ENCODE results near the gene FLNB. TPM values are rescaled to one million over a fixed set of nuclear protein-coding genes. Genes with fewer than 3 reads are reported as not detected.
A peak's percentile ranks its signal among the peaks of the same experiment; 100 is the strongest.

The FLNB gene
- total RNA-seq, 2 donors from 2014 or later, result 331 to 408 TPM

DNA sequence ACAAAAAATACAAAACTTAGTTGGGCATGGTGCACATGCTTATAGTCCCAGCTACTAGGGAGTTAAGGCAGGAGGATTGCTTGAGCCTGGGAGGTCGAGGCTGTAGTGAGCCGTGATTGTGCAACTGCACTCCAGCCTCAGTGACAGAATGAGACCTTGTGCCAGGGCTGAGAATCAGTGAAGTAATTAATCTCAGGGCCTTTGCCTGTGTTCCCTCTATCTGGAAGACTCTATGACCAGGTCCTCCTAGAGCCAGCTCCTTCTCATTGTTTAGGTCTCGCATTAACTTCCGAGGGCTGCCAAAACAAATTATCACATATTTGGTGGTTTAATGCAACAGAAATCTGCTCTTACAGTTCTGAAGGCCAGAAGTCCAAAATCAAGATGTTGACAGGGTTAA lies 41.4 kb upstream of the FLNB start:
- no peak overlapping the region for H3K27ac ChIP-seq

GRCh38 chr3:57967590-57967989 lies 40.6 kb upstream of the FLNB start:
- TF ChIP-seq POLR2A (IDR thresholded peaks at IDR 0.05) (no peak), POLR2AphosphoS5 (IDR thresholded peaks at IDR 0.05) (no peak)
- TF ChIP-seq, protein P1, sequence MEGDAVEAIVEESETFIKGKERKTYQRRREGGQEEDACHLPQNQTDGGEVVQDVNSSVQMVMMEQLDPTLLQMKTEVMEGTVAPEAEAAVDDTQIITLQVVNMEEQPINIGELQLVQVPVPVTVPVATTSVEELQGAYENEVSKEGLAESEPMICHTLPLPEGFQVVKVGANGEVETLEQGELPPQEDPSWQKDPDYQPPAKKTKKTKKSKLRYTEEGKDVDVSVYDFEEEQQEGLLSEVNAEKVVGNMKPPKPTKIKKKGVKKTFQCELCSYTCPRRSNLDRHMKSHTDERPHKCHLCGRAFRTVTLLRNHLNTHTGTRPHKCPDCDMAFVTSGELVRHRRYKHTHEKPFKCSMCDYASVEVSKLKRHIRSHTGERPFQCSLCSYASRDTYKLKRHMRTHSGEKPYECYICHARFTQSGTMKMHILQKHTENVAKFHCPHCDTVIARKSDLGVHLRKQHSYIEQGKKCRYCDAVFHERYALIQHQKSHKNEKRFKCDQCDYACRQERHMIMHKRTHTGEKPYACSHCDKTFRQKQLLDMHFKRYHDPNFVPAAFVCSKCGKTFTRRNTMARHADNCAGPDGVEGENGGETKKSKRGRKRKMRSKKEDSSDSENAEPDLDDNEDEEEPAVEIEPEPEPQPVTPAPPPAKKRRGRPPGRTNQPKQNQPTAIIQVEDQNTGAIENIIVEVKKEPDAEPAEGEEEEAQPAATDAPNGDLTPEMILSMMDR (IDR thresholded peaks at IDR 0.05), result no peak
- 59% methylated on average over 9 of the region's 9 CpGs for WGBS
- no peaks in the 10 kb centered on the region for H3K9me3 ChIP-seq
- no peak overlapping the region for H3K27ac ChIP-seq
- no peak for DNase-seq (ENCODE audit: low spot score)
- H3K4me1 ChIP-seq (replicated peaks), result peaks cover 6% of the 10 kb centered on the region
- no peak overlapping the region for H3K4me3 ChIP-seq
- no peaks in the 10 kb centered on the region for H3K36me3 ChIP-seq
- H3K27me3 ChIP-seq (replicated peaks; ENCODE audit: insufficient read depth), result no peaks in the 10 kb centered on the region
- intact Hi-C loops (cut with DNase I), result no loop called here

More for the DNA sequence above, 41.4 kb upstream of the FLNB start:
- no peak for TF ChIP-seq POLR2AphosphoS5 (IDR thresholded peaks at IDR 0.05)
- intact Hi-C loops (cut with DNase I), result no loop called here
- Histone ChIP-seq H3K36me3 (no peaks in the 10 kb centered on the region), H3K4me1 (replicated peaks) (peaks cover 2% of the 10 kb centered on the region), H3K4me3 (no peak overlapping the region), H3K27me3 (replicated peaks; ENCODE audit: insufficient read depth) (no peaks in the 10 kb centered on the region), H3K9me3 (no peaks in the 10 kb centered on the region)
- no peak for DNase-seq (ENCODE audit: low spot score)
- 31% methylated on average over 4 of the region's 4 CpGs for WGBS

- intact Hi-C loops (cut with DNase I), result no loop called here
- WGBS, result 90% methylated on average over 5 of the region's 5 CpGs
Observed at GRCh38 chr3:57968501-57968900, 39.7 kb upstream of the FLNB start.

DNA sequence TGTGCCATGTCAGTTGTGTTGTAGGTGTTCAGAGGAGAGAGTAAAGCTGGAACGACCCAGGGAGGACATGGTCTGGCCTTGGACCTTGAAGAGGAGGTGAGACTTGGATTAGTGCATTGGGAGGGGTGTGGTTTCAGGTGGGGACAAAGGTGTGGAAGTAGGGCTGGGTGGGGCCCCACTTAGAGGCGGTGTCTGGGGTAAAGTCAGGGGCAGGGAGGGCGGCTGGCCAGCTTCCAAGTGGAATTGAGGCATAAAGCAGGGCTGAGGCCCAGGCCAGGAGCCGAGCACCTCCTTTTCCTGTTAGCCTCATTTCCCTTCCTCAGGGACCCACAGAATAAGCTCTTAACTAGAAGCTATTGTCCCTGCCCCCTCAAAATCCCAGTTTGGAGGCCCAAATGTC lies 36.2 kb upstream of the FLNB start:
- H3K4me1 ChIP-seq (replicated peaks), result peaks cover 6% of the 10 kb centered on the region
- peak overlapping the region; percentile 77 to 89 for H3K27ac ChIP-seq
- peak overlapping the region in 1 of 2 donors; percentile 25 for H3K4me3 ChIP-seq
- DNase-seq (ENCODE audit: low spot score), result peak; percentile 31
- H3K9me3 ChIP-seq, result no peaks in the 10 kb centered on the region
- TF ChIP-seq POLR2AphosphoS5 (IDR thresholded peaks at IDR 0.05), result no peak
- TF ChIP-seq, protein P1 (IDR thresholded peaks at IDR 0.05), result no peak
- TF ChIP-seq POLR2A (IDR thresholded peaks at IDR 0.05), result no peak
- intact Hi-C loops (cut with DNase I), result no loop called here
- 32% methylated on average over 4 of the region's 4 CpGs for whole genome bisulfite sequencing
- H3K27me3 ChIP-seq (replicated peaks; ENCODE audit: insufficient read depth), result no peaks in the 10 kb centered on the region
- H3K36me3 ChIP-seq, result no peaks in the 10 kb centered on the region

More at GRCh38 chr3:57968501-57968900, 39.7 kb upstream of the FLNB start:
- DNase-seq (ENCODE audit: low spot score), result no peak
- Histone ChIP-seq H3K27me3 (replicated peaks; ENCODE audit: insufficient read depth) (no peaks in the 10 kb centered on the region), H3K27ac (no peak overlapping the region), H3K36me3 (no peaks in the 10 kb centered on the region), H3K9me3 (no peaks in the 10 kb centered on the region), H3K4me1 (replicated peaks) (peaks cover 6% of the 10 kb centered on the region), H3K4me3 (no peak overlapping the region)
- TF ChIP-seq POLR2A (IDR thresholded peaks at IDR 0.05) (no peak), POLR2AphosphoS5 (IDR thresholded peaks at IDR 0.05) (no peak)
- TF ChIP-seq, protein P1 (IDR thresholded peaks at IDR 0.05), result no peak

- WGBS, result 17% methylated on average over 9 of the region's 9 CpGs
- peak overlapping the region; percentile 77 to 89 for H3K27ac ChIP-seq
- intact Hi-C loops (cut with DNase I), result no loop called here
Observed at GRCh38 chr3:57972531-57973111, 35.6 kb upstream of the FLNB start.

More at GRCh38 chr3:57972531-57973111, 35.6 kb upstream of the FLNB start:
- Histone ChIP-seq H3K9me3 (no peaks in the 10 kb centered on the region), H3K4me1 (replicated peaks) (peaks cover 6% of the 10 kb centered on the region), H3K4me3 (peak overlapping the region in 1 of 2 donors; percentile 25), H3K36me3 (no peaks in the 10 kb centered on the region), H3K27me3 (replicated peaks; ENCODE audit: insufficient read depth) (no peaks in the 10 kb centered on the region)
- DNase-seq (ENCODE audit: low spot score), result peak; percentile 93
- no peak for TF ChIP-seq POLR2A (IDR thresholded peaks at IDR 0.05)
- TF ChIP-seq, protein P1 (IDR thresholded peaks at IDR 0.05), result peak in 1 of 4 experiments; percentile 23
- TF ChIP-seq POLR2AphosphoS5 (IDR thresholded peaks at IDR 0.05), result peak; percentile 75

Measured in prostate gland (tissue), 2 donors.